ENCODE data around the gene CLDN7. TPM values are rescaled to one million over a fixed set of nuclear protein-coding genes. Genes with fewer than 3 reads are reported as not detected.

The CLDN7 gene
- total RNA-seq, 1 donor from 2014 or later = 0.27 TPM

DNA sequence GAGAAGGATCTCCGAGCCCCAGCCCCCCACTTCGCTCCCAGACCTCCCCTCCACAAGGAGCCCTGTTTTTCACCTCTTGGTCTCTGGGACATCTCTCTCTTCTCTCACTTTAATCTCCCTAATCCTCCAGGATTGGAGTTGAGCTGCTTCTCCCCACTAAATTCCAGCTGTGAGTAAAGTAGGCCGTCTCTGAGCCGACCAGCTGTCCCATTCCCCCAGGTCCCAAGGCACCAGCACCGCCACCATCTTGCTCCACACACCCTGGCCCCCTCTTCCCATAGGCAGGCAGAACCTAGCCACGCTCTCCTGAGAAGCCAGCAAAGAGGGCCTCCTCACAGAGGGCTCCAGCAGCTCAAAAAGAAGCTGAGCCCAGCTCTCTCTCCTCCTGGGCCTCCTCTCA lies 43.5 kb downstream of the CLDN7 start:
- no peaks in the 10 kb centered on the region for H3K9me3 Mint-ChIP-seq (ENCODE audit: unreplicated experiment)
- H3K4me1 Mint-ChIP-seq (ENCODE audit: unreplicated experiment) = peaks cover 64% of the 10 kb centered on the region
- peak overlapping the region; percentile 97 for H3K4me3 Mint-ChIP-seq (ENCODE audit: unreplicated experiment)

DNA sequence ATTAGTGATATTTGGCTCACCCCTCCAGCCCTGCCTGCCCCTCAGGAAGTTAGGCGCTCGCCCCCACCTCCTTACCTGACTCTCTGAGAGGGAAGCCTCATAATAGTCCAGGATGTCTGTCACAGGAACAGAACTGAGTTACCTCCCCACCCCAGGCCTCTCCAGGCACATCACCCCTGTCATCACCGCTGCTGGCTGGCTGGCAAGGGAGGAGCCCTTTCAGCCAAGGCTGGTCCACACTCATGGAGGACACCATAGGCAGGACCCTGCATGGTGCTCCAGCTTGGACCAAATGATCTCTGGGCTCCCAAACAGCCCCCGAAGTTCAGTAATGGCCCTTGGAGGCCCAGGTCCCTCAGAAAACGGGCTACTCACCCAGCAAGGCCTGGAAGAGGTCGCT lies 44.1 kb downstream of the CLDN7 start:
- peaks cover 69% of the 10 kb centered on the region for H3K4me1 Mint-ChIP-seq (ENCODE audit: unreplicated experiment)
- peak overlapping the region; percentile 90 for H3K27ac Mint-ChIP-seq (ENCODE audit: unreplicated experiment)
- DNase-seq (ENCODE audit: extremely low spot score, unreplicated experiment) = no peak
- no peaks in the 10 kb centered on the region for H3K27me3 Mint-ChIP-seq (ENCODE audit: unreplicated experiment)
- H3K4me3 Mint-ChIP-seq (ENCODE audit: unreplicated experiment) = peak overlapping the region; percentile 83
- TF ChIP-seq, protein P1, sequence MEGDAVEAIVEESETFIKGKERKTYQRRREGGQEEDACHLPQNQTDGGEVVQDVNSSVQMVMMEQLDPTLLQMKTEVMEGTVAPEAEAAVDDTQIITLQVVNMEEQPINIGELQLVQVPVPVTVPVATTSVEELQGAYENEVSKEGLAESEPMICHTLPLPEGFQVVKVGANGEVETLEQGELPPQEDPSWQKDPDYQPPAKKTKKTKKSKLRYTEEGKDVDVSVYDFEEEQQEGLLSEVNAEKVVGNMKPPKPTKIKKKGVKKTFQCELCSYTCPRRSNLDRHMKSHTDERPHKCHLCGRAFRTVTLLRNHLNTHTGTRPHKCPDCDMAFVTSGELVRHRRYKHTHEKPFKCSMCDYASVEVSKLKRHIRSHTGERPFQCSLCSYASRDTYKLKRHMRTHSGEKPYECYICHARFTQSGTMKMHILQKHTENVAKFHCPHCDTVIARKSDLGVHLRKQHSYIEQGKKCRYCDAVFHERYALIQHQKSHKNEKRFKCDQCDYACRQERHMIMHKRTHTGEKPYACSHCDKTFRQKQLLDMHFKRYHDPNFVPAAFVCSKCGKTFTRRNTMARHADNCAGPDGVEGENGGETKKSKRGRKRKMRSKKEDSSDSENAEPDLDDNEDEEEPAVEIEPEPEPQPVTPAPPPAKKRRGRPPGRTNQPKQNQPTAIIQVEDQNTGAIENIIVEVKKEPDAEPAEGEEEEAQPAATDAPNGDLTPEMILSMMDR (IDR thresholded peaks at IDR 0.05) = no peak
- no peaks in the 10 kb centered on the region for H3K36me3 Mint-ChIP-seq (ENCODE audit: unreplicated experiment)
- H3K9me3 Mint-ChIP-seq (ENCODE audit: unreplicated experiment) = no peaks in the 10 kb centered on the region

More for the DNA sequence above, 43.5 kb downstream of the CLDN7 start:
- no peak for DNase-seq (ENCODE audit: extremely low spot score, unreplicated experiment)
- TF ChIP-seq, protein P1 (IDR thresholded peaks at IDR 0.05) = no peak
- Mint-ChIP-seq H3K27me3 (ENCODE audit: unreplicated experiment) (no peaks in the 10 kb centered on the region), H3K36me3 (ENCODE audit: unreplicated experiment) (peaks cover 5% of the 10 kb centered on the region), H3K27ac (ENCODE audit: unreplicated experiment) (peak overlapping the region; percentile 99)

DNA sequence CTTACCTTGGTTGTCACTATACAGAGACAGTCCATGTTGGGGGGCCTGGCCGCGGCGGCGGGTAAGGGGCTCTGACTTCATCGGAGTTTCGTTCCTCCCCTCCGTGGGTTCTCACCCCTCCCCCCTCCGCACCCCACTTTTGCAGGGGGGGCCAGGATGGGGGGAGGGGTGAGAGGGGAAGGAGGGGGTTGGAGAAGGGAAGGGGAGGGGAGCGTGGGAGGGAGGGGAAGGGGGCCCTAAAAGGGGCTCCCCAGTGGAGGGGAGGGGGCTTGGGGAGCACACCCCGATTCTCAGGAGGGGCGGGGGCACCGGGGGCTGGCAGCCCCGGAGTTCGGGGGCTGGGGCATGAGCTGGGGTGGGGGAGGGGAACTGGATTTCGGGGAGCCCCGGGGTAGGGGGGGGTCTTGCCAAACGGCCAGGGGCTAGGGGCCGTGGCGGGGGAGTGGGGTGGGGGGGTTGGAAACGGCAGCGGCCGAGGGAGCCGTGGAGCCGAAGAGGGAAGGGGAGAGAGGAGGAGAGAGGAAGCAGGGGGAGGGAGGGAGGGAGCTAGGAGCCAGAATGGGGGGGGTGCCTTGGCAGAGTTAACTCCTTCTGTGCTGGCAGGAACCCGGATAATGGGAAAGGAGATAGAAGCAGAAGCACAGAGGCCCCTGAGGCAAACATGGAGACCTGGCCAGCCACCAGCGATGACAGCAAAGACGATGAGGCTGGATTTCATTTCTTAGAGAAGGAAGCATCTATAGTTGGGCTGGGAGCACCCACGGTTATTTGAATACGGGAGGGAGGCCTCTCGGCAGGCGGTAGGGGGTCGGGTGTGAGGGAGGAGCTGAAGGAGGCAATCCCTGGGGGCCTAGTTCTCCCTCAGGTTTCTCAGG lies 44.9 kb downstream of the CLDN7 start:
- peak overlapping the region; percentile 98 for H3K27ac Mint-ChIP-seq (ENCODE audit: unreplicated experiment)
- TF ChIP-seq, protein P1 (IDR thresholded peaks at IDR 0.05) = no peak
- H3K4me1 Mint-ChIP-seq (ENCODE audit: unreplicated experiment) = peaks cover 70% of the 10 kb centered on the region
- no peaks in the 10 kb centered on the region for H3K27me3 Mint-ChIP-seq (ENCODE audit: unreplicated experiment)
- DNase-seq (ENCODE audit: extremely low spot score, unreplicated experiment) = no peak
- H3K9me3 Mint-ChIP-seq (ENCODE audit: unreplicated experiment) = no peaks in the 10 kb centered on the region
- no peaks in the 10 kb centered on the region for H3K36me3 Mint-ChIP-seq (ENCODE audit: unreplicated experiment)
- peak overlapping the region; percentile 83 for H3K4me3 Mint-ChIP-seq (ENCODE audit: unreplicated experiment)

DNA sequence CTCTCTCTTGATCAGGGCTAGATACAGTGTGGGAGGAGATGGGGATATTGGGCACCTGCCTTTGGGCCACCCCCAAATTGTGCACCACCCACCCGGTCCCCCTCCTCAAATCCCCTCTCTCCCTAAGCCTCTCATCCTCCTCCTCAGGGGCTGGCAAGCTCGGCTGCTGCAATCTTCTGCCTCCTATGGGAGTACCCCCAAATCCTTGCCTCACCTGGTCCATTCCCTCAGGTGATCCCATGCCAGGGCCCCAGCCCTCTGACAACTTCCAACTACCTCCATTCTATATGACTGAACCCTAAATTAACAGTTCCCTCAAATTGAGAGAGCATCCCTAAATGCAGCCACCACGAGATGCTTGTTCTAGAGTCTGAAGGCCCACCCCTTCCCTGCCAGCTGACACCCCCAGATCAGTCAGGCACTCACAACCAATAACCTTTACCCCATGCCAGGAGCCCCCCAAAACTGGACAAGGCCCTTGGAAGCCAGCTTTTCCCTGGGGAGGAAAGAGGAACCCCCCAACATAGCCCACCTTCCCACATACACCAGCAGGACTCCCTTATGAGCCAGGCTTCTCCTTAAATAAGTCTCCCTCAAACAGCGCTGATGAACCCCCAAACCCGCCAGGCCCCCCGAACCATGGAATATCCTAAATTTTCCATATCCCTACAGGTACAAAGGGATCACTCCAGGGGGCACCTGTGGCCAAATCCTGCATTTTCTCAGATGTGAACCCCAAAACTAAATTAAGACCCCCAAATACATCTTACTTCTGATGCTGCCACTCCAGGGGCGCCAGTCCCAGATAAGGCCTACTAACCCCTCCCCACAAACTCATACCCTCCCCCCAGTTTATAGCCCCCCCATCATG lies 45.8 kb downstream of the CLDN7 start:
- H3K27ac Mint-ChIP-seq (ENCODE audit: unreplicated experiment) = peak overlapping the region; percentile 98
- TF ChIP-seq, protein P1 (IDR thresholded peaks at IDR 0.05) = no peak
- DNase-seq (ENCODE audit: extremely low spot score, unreplicated experiment) = no peak
- no peaks in the 10 kb centered on the region for H3K27me3 Mint-ChIP-seq (ENCODE audit: unreplicated experiment)
- H3K4me3 Mint-ChIP-seq (ENCODE audit: unreplicated experiment) = peak overlapping the region; percentile 69
- no peaks in the 10 kb centered on the region for H3K36me3 Mint-ChIP-seq (ENCODE audit: unreplicated experiment)
- H3K9me3 Mint-ChIP-seq (ENCODE audit: unreplicated experiment) = no peaks in the 10 kb centered on the region
- peaks cover 70% of the 10 kb centered on the region for H3K4me1 Mint-ChIP-seq (ENCODE audit: unreplicated experiment)
